Suprapubic skin (tissue), 4 donors: ENCODE results near the gene NCAPD3.

Experiments
- CTCF ChIP-seq, 2 donors: fragments of 200-600 bp in 1 of 2; fragments of 450-650 bp in 1 of 2; sonication (generic) in 1 of 2; IDR thresholded peaks; one replicate each; pipeline ENCODE4 v1.5.1; 2016 to 2019; ENCODE audit warnings: antibody characterized with exemption in 2 of 2, mild to moderate bottlenecking in 1 of 2, moderate library complexity in 1 of 2
- EP300 ChIP-seq: sonication (generic); formaldehyde crosslinking; IDR thresholded peaks from one replicate; pipeline ENCODE4 v1.6.1; 2017; ENCODE audit warnings: antibody characterized with exemption
- POLR2A ChIP-seq, 2 donors: fragments of 450-650 bp; IDR thresholded peaks; one replicate each; pipeline ENCODE4 v1.6.1; 2017; ENCODE audit warnings: antibody characterized with exemption in 2 of 2, mild to moderate bottlenecking in 2 of 2, moderate library complexity in 2 of 2
- POLR2AphosphoS5 ChIP-seq, 3 donors: sonication (generic); formaldehyde crosslinking; IDR thresholded peaks; one replicate each; pipeline ENCODE4 v1.6.1; 2017; ENCODE audit warnings: antibody characterized with exemption in 3 of 3

DNA sequence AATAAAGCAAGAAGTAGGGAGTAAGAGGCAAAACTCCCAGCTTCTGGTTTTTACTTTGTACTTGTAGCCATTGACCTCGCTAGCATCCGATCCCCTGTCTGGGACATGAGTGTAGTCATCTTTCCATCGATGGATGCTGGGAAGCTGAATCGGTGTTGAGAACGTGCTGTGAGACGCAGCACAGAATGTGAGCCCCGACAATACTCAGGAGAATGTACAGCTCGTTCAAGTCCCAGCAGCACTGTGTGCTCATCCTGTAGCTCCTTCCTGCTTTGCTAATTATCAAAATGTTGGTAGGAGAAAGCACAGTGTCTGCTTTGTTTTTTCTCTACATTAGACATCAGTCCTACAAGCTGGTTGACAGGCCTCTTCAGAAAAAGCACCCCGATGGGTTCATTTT lies 98.3 kb downstream of the NCAPD3 start:
- TF ChIP-seq CTCF (IDR thresholded peaks at IDR 0.05) = no peak
- no peak for TF ChIP-seq POLR2AphosphoS5 (IDR thresholded peaks at IDR 0.05)
- TF ChIP-seq POLR2A (IDR thresholded peaks at IDR 0.05) = no peak
- no peak for TF ChIP-seq EP300
